HG03060 (cell line): ENCODE results near the gene DLG2.

Source experiments
- ATAC-seq: cut with Tn5 transposase; IDR thresholded peaks from one replicate; pipeline ENCODE4 v1.9.1; 2021; ENCODE audit warnings: low read depth, moderate number of reproducible peaks; ENCODE audit not compliant: unreplicated experiment

Gene DLG2

GRCh38 chr11:83508804-83509203 is 2118.3 kb downstream of the DLG2 start:
- no peak for ATAC-seq

- ATAC-seq = no peak
These were observed 2125.1 kb downstream of the DLG2 start for GRCh38 chr11:83502041-83502440.

- ATAC-seq = no peak
These were observed 2133.2 kb downstream of the DLG2 start for GRCh38 chr11:83493917-83494316.

- no peak for ATAC-seq
These were observed 2134.1 kb downstream of the DLG2 start for GRCh38 chr11:83493034-83493433.

GRCh38 chr11:83483808-83484207 is 2143.3 kb downstream of the DLG2 start:
- no peak for ATAC-seq

- ATAC-seq = no peak
These were observed 2146.3 kb downstream of the DLG2 start for GRCh38 chr11:83480811-83481210.

GRCh38 chr11:83480251-83480650 is 2146.9 kb downstream of the DLG2 start:
- no peak for ATAC-seq

GRCh38 chr11:83477772-83478171 is 2149.4 kb downstream of the DLG2 start:
- ATAC-seq = no peak

GRCh38 chr11:83475760-83476159 is 2151.4 kb downstream of the DLG2 start:
- no peak for ATAC-seq

- no peak for ATAC-seq
These were observed 2153.4 kb downstream of the DLG2 start for GRCh38 chr11:83473743-83474142.

GRCh38 chr11:83472806-83473205 is 2154.3 kb downstream of the DLG2 start:
- no peak for ATAC-seq

GRCh38 chr11:83471831-83472727 is 2155.1 kb downstream of the DLG2 start:
- ATAC-seq = no peak

- no peak for ATAC-seq
These were observed 2159.3 kb downstream of the DLG2 start for GRCh38 chr11:83467837-83468236.

- ATAC-seq = no peak
These were observed 2162.8 kb downstream of the DLG2 start for GRCh38 chr11:83464160-83464944.

GRCh38 chr11:83459798-83460197 is 2167.3 kb downstream of the DLG2 start:
- no peak for ATAC-seq

GRCh38 chr11:83456566-83456965 is 2170.6 kb downstream of the DLG2 start:
- ATAC-seq = no peak

GRCh38 chr11:83456075-83456474 is 2171.1 kb downstream of the DLG2 start:
- ATAC-seq = no peak

GRCh38 chr11:83455356-83455755 is 2171.8 kb downstream of the DLG2 start:
- no peak for ATAC-seq

GRCh38 chr11:83454674-83455073 is 2172.5 kb downstream of the DLG2 start:
- no peak for ATAC-seq

- no peak for ATAC-seq
These were observed 2177.7 kb downstream of the DLG2 start for GRCh38 chr11:83449338-83449913.

GRCh38 chr11:83448686-83449085 is 2178.5 kb downstream of the DLG2 start:
- ATAC-seq = no peak
